ENCODE measurements around the gene LRP1B. TPM values are rescaled to one million over a fixed set of nuclear protein-coding genes. Genes with fewer than 3 reads are reported as not detected.

Gene LRP1B
- polyA plus RNA-seq, 1 of the 3 experiments (the other 2 are of a cell fraction) = 0.28 TPM

- Histone ChIP-seq H2AFZ (ENCODE audit: low read depth) (no peak overlapping the region), H3K27ac (ENCODE audit: low read depth in 2 of 2, low read length in 1 of 2) (no peak overlapping the region), H3K36me3 (replicated peaks in 1 of 2; ENCODE audit: control insufficient read depth in 1 of 2, insufficient read depth in 2 of 2, low read length in 1 of 2) (no peaks in the 10 kb centered on the region), H3K27me3 (ENCODE audit: insufficient read depth) (no peaks in the 10 kb centered on the region), H4K20me1 (ENCODE audit: insufficient read depth) (no peaks in the 10 kb centered on the region), H3K4me3 (ENCODE audit: low read depth in 2 of 2, low read length in 1 of 2) (no peak overlapping the region), H3K4me2 (no peak overlapping the region), H3K9me3 (no peaks in the 10 kb centered on the region), H3K9me2 (no peaks in the 10 kb centered on the region), H3K9ac (no peak overlapping the region), H3K79me2 (ENCODE audit: insufficient read depth) (no peaks in the 10 kb centered on the region), H3F3A (replicated peaks; ENCODE audit: insufficient read depth) (peaks cover 11% of the 10 kb centered on the region), H3K4me1 (ENCODE audit: control insufficient read depth in 1 of 2, insufficient read depth in 2 of 2, low read depth in 1 of 2, low read length in 1 of 2) (no peaks in the 10 kb centered on the region; a peak in 2 of 4 replicates)
- no peak for DNase-seq
- TF ChIP-seq TEAD4 (IDR thresholded peaks at IDR 0.05; ENCODE audit: borderline replicate concordance, insufficient read depth) (no peak), FOSL2 (IDR thresholded peaks at IDR 0.05; ENCODE audit: borderline replicate concordance, low read depth) (no peak), MEF2A (IDR thresholded peaks at IDR 0.05; ENCODE audit: borderline replicate concordance, low read depth) (no peak), GABPA (IDR thresholded peaks at IDR 0.05; ENCODE audit: low read depth) (no peak), RFX5 (IDR thresholded peaks at IDR 0.05; ENCODE audit: low read length) (no peak), CTCF (IDR thresholded peaks at IDR 0.05) (no peak)
- CTCF ChIA-PET = no interaction called here
- WGBS (ENCODE audit: low lambda C conversion rate) = 79% methylated on average over 2 of the region's 2 CpGs
- POLR2A ChIA-PET = no interaction called here
Measured at GRCh38 chr2:141618457-141618856, 512.4 kb downstream of the LRP1B start.

GRCh38 chr2:141611981-141612380, 518.8 kb downstream of the LRP1B start:
- H4K20me1 ChIP-seq (ENCODE audit: insufficient read depth) = no peaks in the 10 kb centered on the region
- H3K9me2 ChIP-seq = no peaks in the 10 kb centered on the region
- H3F3A ChIP-seq (replicated peaks; ENCODE audit: insufficient read depth) = peaks cover 11% of the 10 kb centered on the region
- H2AFZ ChIP-seq (ENCODE audit: low read depth) = peak overlapping the region; percentile 65
- ChIA-PET CTCF (no interaction called here), POLR2A (no interaction called here)
- H3K79me2 ChIP-seq (ENCODE audit: insufficient read depth) = no peaks in the 10 kb centered on the region
- H3K4me2 ChIP-seq = peak overlapping the region; percentile 42
- H3K4me3 ChIP-seq (ENCODE audit: low read depth in 2 of 2, low read length in 1 of 2) = no peak overlapping the region; a peak in 1 of 4 replicates
- H3K4me1 ChIP-seq (ENCODE audit: control insufficient read depth in 1 of 2, insufficient read depth in 2 of 2, low read depth in 1 of 2, low read length in 1 of 2) = peaks cover 3 to 13% of the 10 kb centered on the region in 2 experiments; a peak in 2 of 4 replicates
- 71% methylated on average over 1 of the region's 1 CpG for WGBS (ENCODE audit: low lambda C conversion rate)
- no peaks in the 10 kb centered on the region for H3K27me3 ChIP-seq (ENCODE audit: insufficient read depth)
- TF ChIP-seq USF1 (IDR thresholded peaks at IDR 0.05; ENCODE audit: borderline replicate concordance, low read depth) = no peak
- TF ChIP-seq MEF2A (IDR thresholded peaks at IDR 0.05; ENCODE audit: borderline replicate concordance, low read depth) = no peak
- no peak for TF ChIP-seq MXI1 (IDR thresholded peaks at IDR 0.05; ENCODE audit: low read depth, low read length)
- TF ChIP-seq JUND (IDR thresholded peaks at IDR 0.05) = no peak
- TF ChIP-seq PBX3 (IDR thresholded peaks at IDR 0.05) = no peak
- no peak for TF ChIP-seq POLR2AphosphoS5 (IDR thresholded peaks at IDR 0.05; ENCODE audit: low read depth, low read length)
- no peaks in the 10 kb centered on the region for H3K36me3 ChIP-seq (replicated peaks in 1 of 2; ENCODE audit: control insufficient read depth in 1 of 2, insufficient read depth in 2 of 2, low read length in 1 of 2)
- no peak for DNase-seq
- no peak overlapping the region for H3K9ac ChIP-seq
- H3K9me3 ChIP-seq = no peaks in the 10 kb centered on the region
- H3K27ac ChIP-seq (ENCODE audit: low read depth in 2 of 2, low read length in 1 of 2) = peak overlapping the region in 1 of 2 experiments; percentile 28; a peak in 1 of 4 replicates
